Parathyroid adenoma (tissue), 2 donors: ENCODE results near the gene COASY.
A peak's percentile ranks its signal among the peaks of the same experiment; 100 is the strongest.

Experiments used
- H2AFZ ChIP-seq: fragments of 300-600 bp; sonication (generic); one replicate; pipeline ENCODE4 v1.7.0; 2017; ENCODE audit warnings: antibody characterized with exemption, mild to moderate bottlenecking
- H3K27ac ChIP-seq: fragments of 300-600 bp; sonication (generic); one replicate; pipeline ENCODE4 v1.7.0; 2017
- H3K27me3 ChIP-seq: fragments of 300-600 bp; sonication (generic); one replicate; pipeline ENCODE4 v1.7.0; 2017; ENCODE audit warnings: low read length; ENCODE audit not compliant: control insufficient read depth, insufficient read depth
- H3K36me3 ChIP-seq: fragments of 300-600 bp; sonication (generic); one replicate; pipeline ENCODE4 v1.7.0; 2017; ENCODE audit warnings: low read length; ENCODE audit not compliant: control insufficient read depth, insufficient read depth
- H3K4me1 ChIP-seq: fragments of 300-600 bp; sonication (generic); one replicate; pipeline ENCODE4 v1.7.0; 2017; ENCODE audit warnings: control low read depth
- H3K4me2 ChIP-seq: fragments of 300-600 bp; sonication (generic); one replicate; pipeline ENCODE4 v1.7.0; 2017; ENCODE audit warnings: low read length
- H3K4me3 ChIP-seq: fragments of 300-600 bp; sonication (generic); one replicate; pipeline ENCODE4 v1.7.0; 2017; ENCODE audit warnings: low read depth, low read length
- H3K79me2 ChIP-seq: fragments of 300-600 bp; sonication (generic); one replicate; pipeline ENCODE4 v1.7.0; 2017; ENCODE audit warnings: control low read depth
- H3K9ac ChIP-seq: fragments of 300-600 bp; sonication (generic); one replicate; pipeline ENCODE4 v1.7.0; 2017; ENCODE audit warnings: mild to moderate bottlenecking
- H3K9me3 ChIP-seq: fragments of 300-600 bp; sonication (generic); one replicate; pipeline ENCODE4 v1.7.0; 2017; ENCODE audit warnings: low read length; ENCODE audit not compliant: control insufficient read depth
- CTCF ChIP-seq: fragments of 300-600 bp; sonication (generic); IDR thresholded peaks from one replicate; pipeline ENCODE4 v1.7.0; 2017; ENCODE audit warnings: antibody characterized with exemption, mild to moderate bottlenecking
- donor health status: primary hyperparathyroidism.

The COASY gene

GRCh38 chr17:42561897-42562387 lies at the start of gene COASY:
COASY (plus strand) TSS chr17:42562148; CDS start chr17:42562623, 475 bp downstream.
- Histone ChIP-seq H3K36me3 (no peaks in the 10 kb centered on the region), H3K79me2 (peaks cover 29% of the 10 kb centered on the region), H3K4me3 (peak within 1 kb of the TSS; percentile 81), H3K9me3 (no peaks in the 10 kb centered on the region), H3K27me3 (no peaks in the 10 kb centered on the region), H3K4me2 (peak within 1 kb of the TSS; percentile 91), H2AFZ (peak within 1 kb of the TSS; percentile 85), H3K27ac (peak within 1 kb of the TSS; percentile 74), H3K9ac (peak within 1 kb of the TSS; percentile 56), H3K4me1 (peaks cover 19% of the 10 kb centered on the region)
- TF ChIP-seq CTCF, result no peak

GRCh38 chr17:42512246-42512645 lies 49.7 kb upstream of the COASY start:
- H3K4me2 ChIP-seq, result no peak overlapping the region
- H3K9ac ChIP-seq, result no peak overlapping the region
- peak overlapping the region; percentile 34 for H3K27ac ChIP-seq
- no peaks in the 10 kb centered on the region for H3K27me3 ChIP-seq
- H3K79me2 ChIP-seq, result no peaks in the 10 kb centered on the region
- no peaks in the 10 kb centered on the region for H3K36me3 ChIP-seq
- H3K4me3 ChIP-seq, result no peak overlapping the region
- no peak overlapping the region for H2AFZ ChIP-seq
- no peaks in the 10 kb centered on the region for H3K9me3 ChIP-seq
- no peak for TF ChIP-seq CTCF
- H3K4me1 ChIP-seq, result no peaks in the 10 kb centered on the region

- no peak for TF ChIP-seq CTCF
- Histone ChIP-seq H3K4me3 (no peak overlapping the region), H3K27ac (peak overlapping the region; percentile 34), H3K9ac (no peak overlapping the region), H3K27me3 (no peaks in the 10 kb centered on the region), H3K79me2 (no peaks in the 10 kb centered on the region), H3K36me3 (no peaks in the 10 kb centered on the region), H3K9me3 (no peaks in the 10 kb centered on the region), H3K4me2 (no peak overlapping the region), H3K4me1 (no peaks in the 10 kb centered on the region), H2AFZ (no peak overlapping the region)
Observed at GRCh38 chr17:42512733-42513251, 49.2 kb upstream of the COASY start.

GRCh38 chr17:42513686-42514085 lies 48.3 kb upstream of the COASY start:
- H3K4me3 ChIP-seq, result no peak overlapping the region
- H2AFZ ChIP-seq, result no peak overlapping the region
- peaks cover 9% of the 10 kb centered on the region for H3K4me1 ChIP-seq
- H3K27me3 ChIP-seq, result no peaks in the 10 kb centered on the region
- H3K4me2 ChIP-seq, result no peak overlapping the region
- no peak for TF ChIP-seq CTCF
- peak overlapping the region; percentile 47 for H3K27ac ChIP-seq
- no peaks in the 10 kb centered on the region for H3K36me3 ChIP-seq
- no peaks in the 10 kb centered on the region for H3K9me3 ChIP-seq
- H3K79me2 ChIP-seq, result no peaks in the 10 kb centered on the region
- H3K9ac ChIP-seq, result no peak overlapping the region

GRCh38 chr17:42514279-42514678 lies 47.7 kb upstream of the COASY start:
- Histone ChIP-seq H3K27ac (no peak overlapping the region), H3K36me3 (no peaks in the 10 kb centered on the region), H3K27me3 (no peaks in the 10 kb centered on the region)

More at GRCh38 chr17:42514279-42514678, 47.7 kb upstream of the COASY start:
- no peak overlapping the region for H2AFZ ChIP-seq
- no peaks in the 10 kb centered on the region for H3K9me3 ChIP-seq
- no peak overlapping the region for H3K4me2 ChIP-seq
- no peak overlapping the region for H3K9ac ChIP-seq
- H3K79me2 ChIP-seq, result no peaks in the 10 kb centered on the region
- H3K4me3 ChIP-seq, result no peak overlapping the region
- TF ChIP-seq CTCF, result no peak
- H3K4me1 ChIP-seq, result peaks cover 15% of the 10 kb centered on the region
